ENCODE results near the gene CDV3.
A peak's percentile ranks its signal among the peaks of the same experiment; 100 is the strongest.
"Not testable (repeated sequence)": the region's sequence is repeated elsewhere in the genome, so short reads cannot be mapped to it uniquely, and the experiment has no call there.

Gene CDV3, protein sequence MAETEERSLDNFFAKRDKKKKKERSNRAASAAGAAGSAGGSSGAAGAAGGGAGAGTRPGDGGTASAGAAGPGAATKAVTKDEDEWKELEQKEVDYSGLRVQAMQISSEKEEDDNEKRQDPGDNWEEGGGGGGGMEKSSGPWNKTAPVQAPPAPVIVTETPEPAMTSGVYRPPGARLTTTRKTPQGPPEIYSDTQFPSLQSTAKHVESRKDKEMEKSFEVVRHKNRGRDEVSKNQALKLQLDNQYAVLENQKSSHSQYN

DNA sequence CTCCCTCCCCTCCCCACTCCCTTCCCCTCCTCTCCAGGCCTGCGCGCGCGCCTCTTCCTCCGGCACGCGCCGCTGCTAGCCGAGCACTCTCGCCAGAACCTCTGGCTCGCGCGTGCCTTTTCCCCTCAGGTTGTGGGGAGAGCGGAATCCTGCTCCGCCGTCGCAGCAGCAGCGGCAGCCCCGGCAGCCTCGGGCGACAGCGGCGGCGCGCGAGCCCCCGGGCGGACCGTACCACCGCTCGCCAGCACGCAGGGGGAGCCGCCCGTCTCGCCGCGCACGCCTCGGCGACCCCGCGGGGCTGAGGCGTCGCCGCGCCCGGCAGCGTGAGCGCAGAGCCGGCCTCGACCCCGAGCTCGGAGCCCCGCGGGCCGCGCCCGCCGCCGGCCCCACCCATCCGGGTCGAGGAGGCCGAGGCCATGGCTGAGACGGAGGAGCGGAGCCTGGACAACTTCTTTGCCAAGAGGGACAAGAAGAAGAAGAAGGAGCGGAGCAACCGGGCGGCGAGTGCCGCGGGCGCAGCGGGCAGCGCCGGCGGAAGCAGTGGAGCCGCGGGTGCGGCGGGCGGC, at the start of gene CDV3:
Gene CDV3, plus strand, starts transcription at position 58 of the 566 bp plus-strand sequence. Its CDS starts 359 bp downstream, at position 417.
- no peak for DNase-seq

DNA sequence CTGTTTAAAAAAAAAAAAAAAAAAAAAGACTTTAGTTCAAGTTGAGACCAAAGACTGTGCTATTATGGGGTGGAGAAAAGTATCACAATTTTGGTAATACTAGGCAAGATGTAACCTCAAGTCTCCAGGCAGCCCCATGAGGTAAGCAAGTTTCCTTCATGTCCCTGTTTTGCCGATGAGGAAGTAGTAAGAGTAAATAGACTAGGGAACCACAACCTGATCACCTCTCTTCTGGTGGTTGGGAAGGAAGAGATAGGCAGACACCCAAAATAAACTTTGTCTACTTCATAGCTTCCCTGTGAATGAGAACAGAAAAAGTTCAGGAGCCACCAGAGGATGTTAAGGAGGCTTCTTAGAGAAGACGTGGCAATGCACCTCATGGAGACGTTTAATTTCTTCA, 49.7 kb upstream of the CDV3 start:
- not testable (repeated sequence) for DNase-seq

DNA sequence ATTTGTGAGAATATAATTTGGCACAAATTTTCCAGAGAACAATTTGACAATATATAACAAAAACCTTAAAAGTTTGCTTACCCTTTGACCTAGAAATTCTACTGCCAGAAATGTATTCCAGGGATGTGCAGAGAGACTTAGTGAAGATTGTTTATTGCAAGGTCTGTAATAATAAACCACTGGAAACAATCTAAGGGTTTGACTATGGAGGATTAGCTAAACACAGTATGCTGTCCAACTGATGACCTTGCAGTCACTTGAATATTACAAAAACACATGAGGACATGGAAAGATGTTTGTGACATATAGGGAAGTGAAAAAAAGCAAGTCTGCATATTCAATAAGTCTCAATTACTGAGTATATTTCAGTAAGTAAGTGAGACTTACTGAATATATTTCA, 48.1 kb upstream of the CDV3 start:
- no peak for DNase-seq

DNA sequence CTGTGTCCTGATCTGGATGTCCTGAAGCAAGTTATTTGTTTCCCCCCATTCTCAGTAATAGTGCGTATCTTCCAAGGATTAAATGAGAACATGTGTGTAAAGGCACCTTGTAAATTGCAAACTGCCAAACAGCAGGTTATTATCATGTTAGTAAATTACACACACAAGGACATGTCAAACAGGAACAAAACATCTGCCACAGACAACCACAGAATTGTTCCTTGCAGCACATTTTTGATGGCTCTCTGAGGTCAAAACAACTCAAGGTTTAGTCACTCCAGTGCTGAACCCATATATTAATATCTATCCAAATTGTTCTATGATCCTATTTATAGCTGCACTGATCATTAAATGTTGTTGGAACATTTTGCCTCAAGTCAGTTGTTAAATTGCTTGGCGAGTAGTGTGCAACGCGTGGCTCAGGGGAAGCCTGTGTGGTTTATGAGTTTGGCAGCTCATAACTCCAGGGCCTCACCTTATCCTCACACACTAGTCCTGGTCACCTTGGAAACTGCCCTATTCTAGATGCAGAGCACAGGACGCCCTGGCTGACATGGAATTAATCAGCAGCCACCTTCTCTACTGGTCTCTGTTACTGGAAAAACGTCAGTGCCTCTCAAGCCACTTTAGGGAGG, 46.3 kb upstream of the CDV3 start:
- DNase-seq = peak; percentile 29

DNA sequence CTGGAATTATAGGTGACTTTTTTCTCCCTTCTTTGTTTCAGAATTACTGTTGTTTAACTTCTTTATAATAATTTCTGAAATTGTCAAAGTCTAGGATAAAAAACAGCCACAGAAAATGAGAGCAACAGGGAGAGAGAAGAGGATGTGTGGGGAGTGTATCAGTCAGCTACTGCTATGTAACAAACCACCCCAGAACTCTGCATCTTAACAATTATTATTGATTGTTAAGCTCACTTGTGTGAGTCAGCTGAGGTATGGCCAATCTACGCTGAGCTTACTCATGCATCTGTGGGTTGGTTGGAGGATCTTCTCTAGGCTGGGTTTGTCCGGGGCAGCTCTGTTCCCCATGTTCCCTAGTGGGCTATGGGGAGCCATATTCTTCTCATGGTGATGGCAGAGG, 43.7 kb upstream of the CDV3 start:
- no peak for DNase-seq

DNA sequence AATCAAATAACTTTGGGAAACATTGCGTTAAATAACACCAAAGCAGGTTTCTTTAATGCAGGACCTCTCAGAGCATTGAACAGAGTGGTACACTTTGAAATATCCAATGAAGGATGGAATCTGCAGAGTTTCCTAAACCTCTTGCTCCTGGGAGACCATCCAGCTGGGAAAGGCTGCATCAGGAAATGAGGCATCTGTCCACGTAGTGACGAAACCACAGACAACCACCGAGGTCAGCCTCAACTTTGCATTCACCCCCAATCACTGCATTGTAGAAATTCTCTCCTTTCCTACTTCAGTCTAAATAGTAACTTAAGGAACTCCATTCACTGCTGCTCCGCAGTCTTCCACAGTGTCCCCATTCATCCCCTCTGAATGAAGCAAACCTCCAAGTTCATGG, 41.5 kb upstream of the CDV3 start:
- DNase-seq = no peak

DNA sequence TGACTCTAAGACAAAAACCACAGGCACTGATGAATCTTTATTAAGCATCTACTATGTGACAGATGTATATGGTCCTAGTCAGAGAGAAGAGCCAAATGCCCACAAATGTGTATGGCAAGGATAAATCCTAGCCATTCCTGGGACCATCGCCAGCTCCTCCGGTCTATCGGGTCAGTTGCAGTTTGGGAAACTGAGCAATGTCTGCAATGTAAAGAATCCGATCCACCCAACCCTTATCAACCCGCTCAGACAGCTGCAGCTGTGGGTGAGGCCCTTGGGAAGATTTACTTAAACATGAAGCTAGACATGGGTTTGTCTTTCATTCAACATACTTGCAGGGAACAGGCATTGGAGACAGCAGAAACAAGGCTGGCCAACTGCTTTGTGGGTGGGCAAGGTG, 40.5 kb upstream of the CDV3 start:
- DNase-seq = no peak

DNA sequence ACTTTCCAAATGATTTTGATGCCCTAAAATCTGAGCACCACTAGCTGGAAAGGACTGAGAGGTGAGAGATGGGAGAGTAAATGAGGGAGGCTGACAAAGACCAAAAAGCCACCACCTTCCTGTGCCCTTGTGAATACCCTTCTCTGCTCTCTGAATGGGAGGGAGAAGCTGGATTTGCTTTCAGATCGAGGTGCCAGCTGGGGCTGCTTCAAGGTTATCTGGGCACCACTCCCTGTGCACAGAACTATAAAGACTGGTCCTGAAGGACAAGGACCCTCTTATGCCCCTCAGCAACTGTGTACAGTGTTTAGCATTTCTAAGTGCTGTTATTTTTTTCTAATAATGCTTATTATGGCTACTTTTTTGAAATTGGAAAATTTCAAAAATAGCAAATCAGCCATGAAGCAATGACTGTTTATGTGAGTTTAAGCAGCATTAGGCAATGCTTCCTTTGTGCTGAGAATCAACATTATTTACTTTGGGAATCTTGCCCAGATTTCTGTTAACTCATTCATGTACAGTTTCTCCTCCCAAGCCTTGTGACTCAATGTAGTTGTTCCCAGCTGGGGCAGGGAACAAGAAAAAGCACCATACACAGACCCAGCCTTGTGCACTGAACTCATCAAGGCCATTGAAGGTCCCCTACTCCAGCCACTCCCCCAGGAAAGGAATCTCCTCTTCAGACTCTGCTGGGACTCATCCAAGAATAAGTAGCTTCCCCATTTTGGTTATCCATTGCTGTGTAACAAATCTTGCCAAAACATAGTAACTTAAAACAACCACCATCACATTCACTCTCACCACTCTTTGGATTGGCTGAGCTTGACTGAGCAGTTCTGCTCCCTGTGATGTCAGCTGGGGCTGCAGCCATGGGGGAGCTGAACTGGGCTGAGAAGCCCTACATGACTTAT, 37.3 kb upstream of the CDV3 start:
- DNase-seq = peak; percentile 3

DNA sequence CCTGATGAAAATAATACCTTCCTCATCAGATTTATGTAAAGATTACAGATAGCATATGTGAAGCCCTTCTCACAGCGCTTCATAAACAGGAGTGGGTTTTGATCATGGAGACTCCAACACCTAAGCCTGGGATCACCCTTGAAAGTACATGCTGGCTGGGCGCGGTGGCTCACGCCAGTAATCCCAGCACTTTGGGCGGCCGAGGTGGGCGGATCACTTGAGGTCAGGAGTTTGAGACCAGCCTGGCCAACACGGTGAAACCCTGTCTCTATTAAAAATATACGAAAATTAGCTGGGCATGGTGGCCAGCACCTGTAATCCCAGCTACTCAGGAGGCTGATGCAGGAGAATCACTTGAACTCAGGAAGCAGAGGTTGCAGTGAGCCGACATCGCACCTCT, 36.4 kb upstream of the CDV3 start:
- DNase-seq = not testable (repeated sequence)

DNA sequence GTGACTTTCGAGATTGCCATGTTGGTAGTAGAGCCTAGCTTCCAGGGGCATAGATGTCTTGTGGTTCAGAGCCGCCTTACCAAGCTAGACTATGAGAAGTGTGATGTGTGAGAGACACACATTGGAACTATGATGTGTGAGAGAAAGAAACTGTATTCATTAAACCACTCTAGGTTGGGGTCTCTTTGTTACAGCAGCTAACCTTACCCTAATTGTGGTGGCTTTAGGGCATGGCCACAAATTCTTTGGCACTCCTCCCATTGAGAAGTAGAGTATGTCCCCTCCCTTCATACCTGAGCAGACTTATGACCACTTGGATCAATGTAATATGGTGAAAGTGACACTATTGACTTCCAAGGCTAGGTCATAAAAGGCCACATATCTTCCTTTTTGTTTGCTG, 35.3 kb upstream of the CDV3 start:
- DNase-seq = no peak

DNA sequence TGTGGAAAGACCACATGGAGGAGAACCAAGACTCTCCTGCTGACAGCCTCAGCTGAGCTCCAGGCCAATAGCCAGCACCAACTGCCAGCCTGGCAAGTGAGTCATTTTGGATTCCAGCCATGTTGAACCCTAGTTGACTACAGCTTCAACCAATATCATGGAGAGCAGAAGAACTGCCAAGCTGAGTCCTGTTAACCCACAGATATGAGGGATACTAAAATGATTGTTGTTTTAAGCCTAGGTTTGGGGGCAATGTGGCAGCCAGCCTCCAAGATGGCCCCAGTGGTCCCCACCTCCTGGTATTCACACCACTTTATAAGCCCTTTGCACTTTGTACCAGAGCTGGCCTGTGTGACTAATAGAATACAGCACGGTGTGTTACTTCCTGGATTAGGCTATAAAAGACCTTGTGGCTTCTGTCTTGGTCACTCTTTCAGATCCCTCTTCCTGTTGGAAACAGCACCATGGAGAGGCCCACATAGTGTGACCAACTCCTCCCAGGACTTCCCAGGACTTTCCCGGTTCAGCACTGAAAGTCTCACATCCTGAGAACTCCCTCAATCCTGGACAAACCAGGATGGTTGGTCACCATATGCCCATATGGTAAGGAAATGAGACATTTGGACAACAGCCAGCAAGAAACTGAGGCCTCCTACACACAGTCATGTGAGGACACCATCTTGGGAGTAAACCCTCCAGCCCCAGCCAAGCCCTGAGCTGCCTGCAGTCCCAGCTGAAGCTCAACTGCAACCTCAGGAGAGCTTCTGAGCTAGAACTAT, 32.4 kb upstream of the CDV3 start:
- peak; percentile 3 for DNase-seq

DNA sequence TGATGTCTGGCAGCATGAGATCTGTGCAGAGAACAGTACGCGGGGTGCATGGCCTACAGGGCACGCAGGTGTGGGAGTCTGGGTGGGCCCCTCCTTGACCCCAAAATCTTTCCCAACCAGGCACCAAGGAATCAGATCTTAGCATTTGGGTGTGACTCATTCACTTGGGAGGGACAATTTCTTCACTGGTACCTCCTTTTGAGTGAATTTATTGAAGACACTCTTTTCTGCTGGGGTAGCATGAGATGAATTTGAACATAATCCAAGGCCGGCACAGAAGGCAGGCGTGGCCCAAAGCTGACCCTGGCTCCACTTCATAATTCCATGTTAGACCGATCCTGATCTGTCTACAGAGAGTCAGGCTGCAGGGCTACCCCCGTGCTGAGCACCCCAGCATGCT, 30.6 kb upstream of the CDV3 start:
- no peak for DNase-seq

DNA sequence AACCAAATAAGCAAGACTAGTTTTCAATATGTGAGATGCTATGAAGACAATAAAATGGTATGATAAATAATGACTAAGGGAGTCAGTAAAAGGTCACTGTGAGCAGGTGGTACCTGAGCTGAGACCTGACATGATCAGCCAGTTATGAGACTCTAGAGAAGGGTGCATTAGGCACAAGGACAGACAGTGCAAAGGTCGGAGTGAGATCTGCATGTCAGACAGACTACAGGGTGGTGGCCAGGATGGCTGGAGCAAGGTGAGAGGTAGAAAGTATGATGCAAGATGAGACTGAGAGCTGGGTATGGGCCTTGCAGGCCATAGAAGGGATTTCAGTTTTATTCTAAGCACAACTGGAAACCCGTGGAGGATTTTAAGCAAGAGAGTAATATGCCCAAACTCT, 28.5 kb upstream of the CDV3 start:
- not testable (repeated sequence) for DNase-seq

DNA sequence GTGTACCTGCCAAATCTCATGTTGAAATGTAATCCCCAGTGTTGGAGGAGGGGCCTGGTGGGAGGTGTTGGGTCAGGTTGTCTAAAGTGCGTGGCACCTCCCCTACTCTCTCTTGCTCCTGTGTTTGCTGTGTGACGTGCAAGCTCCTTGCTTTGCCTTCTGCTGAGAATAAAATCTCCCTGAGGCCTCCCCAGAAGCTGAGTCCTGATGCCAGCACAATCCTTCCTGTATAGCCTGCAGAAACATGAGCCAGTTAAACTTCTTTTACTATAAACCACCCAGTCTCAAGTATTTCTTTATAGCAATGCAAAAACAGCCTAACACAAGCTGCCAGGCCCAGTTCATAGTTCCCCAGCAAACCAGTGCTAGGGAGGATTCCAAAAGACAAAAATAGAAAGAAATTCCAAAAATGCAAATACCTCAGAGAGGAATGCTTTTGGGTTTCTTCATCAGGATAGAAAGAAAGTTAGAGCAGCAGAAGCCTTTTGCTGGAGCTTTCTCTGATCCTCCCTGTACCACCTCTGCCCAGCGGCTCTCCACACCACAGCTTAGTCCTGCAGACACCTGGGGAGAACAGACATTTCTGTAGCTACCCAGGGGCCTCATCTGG, 25.9 kb upstream of the CDV3 start:
- no peak for DNase-seq

DNA sequence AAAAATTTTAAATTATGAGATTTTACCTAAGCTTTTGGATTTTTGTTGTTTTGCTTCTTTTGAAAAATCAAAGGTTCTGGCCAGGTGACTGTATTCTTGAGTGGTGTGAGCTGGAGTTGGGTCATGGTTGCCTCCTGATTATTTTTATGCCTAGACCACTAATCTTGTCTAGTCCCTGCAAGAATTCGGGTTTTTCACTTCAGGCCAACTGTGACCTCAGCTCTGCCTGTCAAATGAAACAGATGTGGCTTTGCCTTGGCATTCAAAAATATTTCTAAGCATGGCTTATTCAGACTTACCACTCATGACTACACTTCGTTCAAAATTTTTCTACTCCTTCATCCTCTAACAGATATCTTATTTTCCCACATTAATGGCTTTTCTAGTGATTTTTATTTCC, 25.4 kb upstream of the CDV3 start:
- DNase-seq = no peak

DNA sequence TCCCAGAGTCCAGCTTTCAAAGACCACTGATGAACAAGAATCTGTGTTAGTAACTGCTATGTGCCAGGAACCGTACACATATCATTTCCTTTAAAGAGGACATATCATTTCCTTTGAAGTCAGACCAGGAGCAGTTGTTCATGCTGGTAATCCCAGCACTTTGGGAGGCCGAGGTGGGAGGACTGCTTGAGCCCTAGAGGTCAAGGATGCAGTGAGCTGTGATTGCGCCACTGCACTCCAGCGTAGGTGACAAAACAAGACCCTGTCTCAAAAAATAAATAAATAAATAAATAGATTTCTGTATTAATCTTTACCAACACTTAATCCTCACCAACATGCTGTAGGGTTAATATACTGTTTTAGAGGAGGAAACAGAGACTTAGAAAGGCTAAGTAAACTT, 23.9 kb upstream of the CDV3 start:
- DNase-seq = no peak

DNA sequence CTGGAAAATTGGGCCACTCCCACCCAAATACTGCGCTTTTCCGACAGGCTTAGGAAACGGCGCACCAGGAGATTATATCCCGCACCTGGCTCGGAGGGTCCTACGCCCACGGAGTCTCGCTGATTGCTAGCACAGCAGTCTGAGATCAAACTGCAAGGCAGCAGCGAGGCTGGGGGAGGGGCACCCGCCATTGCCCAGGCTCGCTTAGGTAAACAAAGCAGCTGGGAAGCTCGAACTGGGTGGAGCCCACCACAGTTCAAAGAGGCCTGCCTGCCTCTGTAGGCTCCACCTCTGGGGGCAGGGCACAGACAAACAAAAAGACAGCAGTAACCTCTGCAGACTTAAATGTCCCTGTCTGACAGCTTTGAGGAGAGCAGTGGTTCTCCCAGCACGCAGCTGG, 21.9 kb upstream of the CDV3 start:
- not testable (repeated sequence) for DNase-seq

DNA sequence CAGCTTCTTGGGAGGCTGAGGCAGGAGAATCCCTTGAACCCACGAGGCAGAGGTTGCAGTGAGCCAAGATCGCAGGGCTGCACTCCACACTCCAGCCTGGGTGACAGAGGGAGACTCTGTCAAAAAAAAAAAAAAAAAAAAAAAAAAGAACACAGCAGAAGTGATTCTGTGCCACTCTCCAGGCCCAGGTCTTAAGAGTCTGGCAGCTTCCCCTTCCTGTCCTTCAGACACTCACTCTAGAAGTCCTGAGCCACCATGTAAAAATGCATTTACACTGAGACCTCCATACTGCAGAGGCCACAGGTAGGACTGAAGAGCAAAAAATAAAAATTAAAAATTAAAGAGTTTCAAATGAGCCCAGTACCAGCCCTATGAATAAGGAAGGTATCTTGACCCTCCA, 11.8 kb upstream of the CDV3 start:
- DNase-seq = no peak

DNA sequence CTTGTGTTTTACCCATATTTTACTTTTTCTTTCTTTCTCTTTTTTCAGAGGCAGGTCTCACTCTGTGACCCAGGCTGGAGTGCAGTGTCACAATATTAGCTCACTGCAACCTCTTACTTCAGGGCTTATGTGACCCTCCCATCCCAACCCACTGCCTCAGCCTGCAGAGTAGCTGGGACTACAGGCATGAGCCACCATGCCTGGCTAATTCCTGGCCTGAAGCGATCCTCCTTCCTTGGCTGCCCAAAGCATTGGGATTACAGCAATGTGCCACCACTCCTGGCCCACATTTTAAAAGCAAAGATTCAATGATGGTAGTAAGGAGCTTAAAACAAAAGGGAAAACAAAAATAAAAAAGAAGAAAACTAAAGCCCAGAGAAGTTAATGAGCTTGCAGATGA, 11.1 kb upstream of the CDV3 start:
- DNase-seq = no peak

DNA sequence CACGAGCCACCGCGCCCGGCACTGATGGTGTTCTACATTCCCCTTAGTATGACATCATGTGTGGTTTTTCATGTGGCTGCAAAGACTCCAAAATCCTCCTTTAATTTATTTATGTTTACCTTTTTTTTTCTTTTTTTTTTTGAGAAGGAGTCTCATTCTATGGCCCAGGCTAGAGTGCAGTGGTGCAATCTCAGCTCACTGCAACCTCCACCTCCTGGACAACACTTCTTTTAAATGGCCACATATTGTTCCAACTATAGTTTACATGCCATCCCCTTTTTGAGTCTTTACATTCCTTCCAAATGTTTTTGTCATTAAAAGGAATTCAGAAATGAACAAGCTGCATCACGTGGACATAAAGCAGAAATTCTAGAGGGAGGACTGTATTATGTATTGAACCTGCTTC, 10.3 kb upstream of the CDV3 start:
- no peak for DNase-seq

DNA sequence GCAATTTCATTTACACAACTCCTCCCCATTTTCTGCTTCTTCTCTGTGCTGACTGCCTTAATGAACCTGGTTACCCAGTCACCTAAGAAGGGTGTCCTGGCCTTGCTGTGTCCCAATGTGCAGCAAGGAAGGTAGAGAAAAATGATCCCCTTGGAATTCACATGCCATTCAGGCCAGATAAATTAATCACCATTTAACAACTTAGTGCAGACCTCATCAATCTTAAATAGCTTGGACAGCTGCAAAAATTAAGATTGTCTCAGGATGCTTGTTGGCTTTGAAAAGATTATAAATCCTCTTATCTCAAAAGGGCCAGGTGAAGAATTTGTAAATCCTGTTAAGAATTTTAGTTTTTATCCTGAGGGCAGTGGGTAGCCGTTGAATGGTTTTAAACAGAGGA, 9.7 kb upstream of the CDV3 start:
- DNase-seq = no peak

DNA sequence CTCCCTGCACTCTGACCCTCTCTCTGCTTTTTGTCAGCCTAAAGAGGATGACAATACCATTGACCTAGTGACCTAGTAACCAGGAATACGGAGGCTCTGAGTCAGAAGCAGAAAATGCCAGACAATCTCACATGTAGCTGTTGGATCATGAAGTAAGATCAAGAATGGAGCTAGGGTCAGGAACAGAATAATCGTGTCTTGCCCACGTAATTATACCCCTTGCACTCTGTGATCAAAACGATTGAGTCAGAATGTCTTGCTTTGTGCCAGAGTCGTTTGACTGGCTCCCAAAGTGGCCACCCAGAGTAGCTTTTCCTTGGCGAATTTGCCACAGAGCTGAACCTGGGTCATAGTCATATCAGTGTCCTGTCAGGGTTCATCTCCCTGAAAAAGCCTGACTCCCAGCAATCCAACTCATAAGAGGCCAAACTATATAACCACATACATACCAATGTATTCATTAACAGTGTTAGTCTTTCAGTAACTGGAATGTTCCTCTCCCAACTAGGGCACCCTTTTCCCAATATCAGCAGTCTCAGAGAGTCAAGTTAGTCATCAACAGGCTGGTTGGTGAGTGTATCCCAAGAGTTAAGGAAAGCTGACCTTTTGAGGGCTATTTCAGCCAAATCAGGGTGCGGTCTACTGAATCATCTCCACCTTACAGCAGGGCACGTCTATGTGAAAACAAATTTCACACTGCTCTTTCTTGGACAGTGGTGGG, 5.0 kb upstream of the CDV3 start:
- no peak for DNase-seq

All from NCI-H69 (cell line).